Measurements from ENCODE around the gene CD300A. TPM values are rescaled to one million over a fixed set of nuclear protein-coding genes. Genes with fewer than 3 reads are reported as not detected.

Gene CD300A
- total and polyA plus RNA-seq, 2 donors, result 26.7 to 28.0 TPM

- H3K4me3 ChIP-seq (ENCODE audit: low read length in 2 of 2), result no peak overlapping the region
- WGBS, result 68% methylated on average over 3 of the region's 3 CpGs
- peak in 1 of 9 donors; percentile 43 for DNase-seq (ENCODE audit: low read depth in 6 of 9, low spot score in 9 of 9)
- peaks cover 0 to 4% of the 10 kb centered on the region in 2 donors for H3K27me3 ChIP-seq (ENCODE audit: control insufficient read depth in 2 of 2, insufficient read depth in 1 of 2, low read length in 1 of 2)
- H3K27ac ChIP-seq (ENCODE audit: low read depth in 1 of 2, low read length in 1 of 2), result peak overlapping the region; percentile 8 to 13
- H3K36me3 ChIP-seq (ENCODE audit: control insufficient read depth in 2 of 2, insufficient read depth in 2 of 2, low read length in 1 of 2), result peaks cover 10 to 18% of the 10 kb centered on the region in 2 donors
- peaks cover 36 to 62% of the 10 kb centered on the region in 2 donors for H3K4me1 ChIP-seq (ENCODE audit: control insufficient read depth in 2 of 2, insufficient read depth in 2 of 2, low read length in 2 of 2)
- peaks cover 3 to 23% of the 10 kb centered on the region in 2 donors for H3K9me3 ChIP-seq (ENCODE audit: control insufficient read depth in 2 of 2, insufficient read depth in 1 of 2, low read length in 1 of 2)
Measured at GRCh38 chr17:74471341-74471740, 4.9 kb downstream of the CD300A start.

GRCh38 chr17:74472890-74473289, 6.5 kb downstream of the CD300A start:
- H3K9me3 ChIP-seq (ENCODE audit: control insufficient read depth in 2 of 2, insufficient read depth in 1 of 2, low read length in 1 of 2), result peaks cover 3 to 27% of the 10 kb centered on the region in 2 donors
- DNase-seq (ENCODE audit: low read depth in 6 of 9, low spot score in 9 of 9), result peak in 1 of 9 donors; percentile 31
- 76% methylated on average over 4 of the region's 4 CpGs for WGBS
- peak overlapping the region in 1 of 2 donors; percentile 90 for H3K27ac ChIP-seq (ENCODE audit: low read depth in 1 of 2, low read length in 1 of 2)
- H3K27me3 ChIP-seq (ENCODE audit: control insufficient read depth in 2 of 2, insufficient read depth in 1 of 2, low read length in 1 of 2), result no peaks in the 10 kb centered on the region
- peaks cover 10 to 24% of the 10 kb centered on the region in 2 donors for H3K36me3 ChIP-seq (ENCODE audit: control insufficient read depth in 2 of 2, insufficient read depth in 2 of 2, low read length in 1 of 2)
- peaks cover 35 to 58% of the 10 kb centered on the region in 2 donors for H3K4me1 ChIP-seq (ENCODE audit: control insufficient read depth in 2 of 2, insufficient read depth in 2 of 2, low read length in 2 of 2)
- no peak overlapping the region for H3K4me3 ChIP-seq (ENCODE audit: low read length in 2 of 2)

GRCh38 chr17:74473294-74473693, 6.9 kb downstream of the CD300A start:
- Histone ChIP-seq H3K27me3 (ENCODE audit: control insufficient read depth in 2 of 2, insufficient read depth in 1 of 2, low read length in 1 of 2) (no peaks in the 10 kb centered on the region), H3K36me3 (ENCODE audit: control insufficient read depth in 2 of 2, insufficient read depth in 2 of 2, low read length in 1 of 2) (peaks cover 10 to 25% of the 10 kb centered on the region in 2 donors), H3K4me1 (ENCODE audit: control insufficient read depth in 2 of 2, insufficient read depth in 2 of 2, low read length in 2 of 2) (peaks cover 39 to 59% of the 10 kb centered on the region in 2 donors), H3K4me3 (ENCODE audit: low read length in 2 of 2) (no peak overlapping the region), H3K27ac (ENCODE audit: low read depth in 1 of 2, low read length in 1 of 2) (peak overlapping the region; percentile 5 to 90), H3K9me3 (ENCODE audit: control insufficient read depth in 2 of 2, insufficient read depth in 1 of 2, low read length in 1 of 2) (peaks cover 3 to 31% of the 10 kb centered on the region in 2 donors)
- WGBS, result 98% methylated on average over 8 of the region's 8 CpGs
- DNase-seq (ENCODE audit: low read depth in 6 of 9, low spot score in 9 of 9), result peak in 1 of 9 donors; percentile 22

- WGBS, result 28% methylated on average over 9 of the region's 9 CpGs
- H3K4me1 ChIP-seq (ENCODE audit: control insufficient read depth in 2 of 2, insufficient read depth in 2 of 2, low read length in 2 of 2), result peaks cover 49 to 63% of the 10 kb centered on the region in 2 donors
- H3K4me3 ChIP-seq (ENCODE audit: low read length in 2 of 2), result no peak overlapping the region
- no peaks in the 10 kb centered on the region for H3K27me3 ChIP-seq (ENCODE audit: control insufficient read depth in 2 of 2, insufficient read depth in 1 of 2, low read length in 1 of 2)
- peak overlapping the region; percentile 77 to 90 for H3K27ac ChIP-seq (ENCODE audit: low read depth in 1 of 2, low read length in 1 of 2)
- DNase-seq (ENCODE audit: low read depth in 6 of 9, low spot score in 9 of 9), result peak in 6 of 9 donors; percentile 66 to 92 (median 82)
- peaks cover 3 to 33% of the 10 kb centered on the region in 2 donors for H3K9me3 ChIP-seq (ENCODE audit: control insufficient read depth in 2 of 2, insufficient read depth in 1 of 2, low read length in 1 of 2)
- peaks cover 10 to 25% of the 10 kb centered on the region in 2 donors for H3K36me3 ChIP-seq (ENCODE audit: control insufficient read depth in 2 of 2, insufficient read depth in 2 of 2, low read length in 1 of 2)
Measured at GRCh38 chr17:74474043-74474792, 7.8 kb downstream of the CD300A start.

- peaks cover 57 to 68% of the 10 kb centered on the region in 2 donors for H3K4me1 ChIP-seq (ENCODE audit: control insufficient read depth in 2 of 2, insufficient read depth in 2 of 2, low read length in 2 of 2)
- no peak overlapping the region for H3K4me3 ChIP-seq (ENCODE audit: low read length in 2 of 2)
- no peak overlapping the region for H3K27ac ChIP-seq (ENCODE audit: low read depth in 1 of 2, low read length in 1 of 2)
- WGBS, result 99% methylated on average over 4 of the region's 4 CpGs
- H3K36me3 ChIP-seq (ENCODE audit: control insufficient read depth in 2 of 2, insufficient read depth in 2 of 2, low read length in 1 of 2), result peaks cover 10 to 30% of the 10 kb centered on the region in 2 donors
- peaks cover 3 to 34% of the 10 kb centered on the region in 2 donors for H3K9me3 ChIP-seq (ENCODE audit: control insufficient read depth in 2 of 2, insufficient read depth in 1 of 2, low read length in 1 of 2)
- no peaks in the 10 kb centered on the region for H3K27me3 ChIP-seq (ENCODE audit: control insufficient read depth in 2 of 2, insufficient read depth in 1 of 2, low read length in 1 of 2)
- DNase-seq (ENCODE audit: low read depth in 6 of 9, low spot score in 9 of 9), result no peak
Measured at GRCh38 chr17:74475189-74475588, 8.8 kb downstream of the CD300A start.

GRCh38 chr17:74477411-74477810, 11.0 kb downstream of the CD300A start:
- H3K27ac ChIP-seq (ENCODE audit: low read depth in 1 of 2, low read length in 1 of 2), result peak overlapping the region in 1 of 2 donors; percentile 27
- 95% methylated on average over 4 of the region's 4 CpGs for WGBS
- H3K4me3 ChIP-seq (ENCODE audit: low read length in 2 of 2), result no peak overlapping the region
- peaks cover 51 to 63% of the 10 kb centered on the region in 2 donors for H3K4me1 ChIP-seq (ENCODE audit: control insufficient read depth in 2 of 2, insufficient read depth in 2 of 2, low read length in 2 of 2)
- H3K9me3 ChIP-seq (ENCODE audit: control insufficient read depth in 2 of 2, insufficient read depth in 1 of 2, low read length in 1 of 2), result peaks cover 3 to 34% of the 10 kb centered on the region in 2 donors
- no peak for DNase-seq (ENCODE audit: low read depth in 6 of 9, low spot score in 9 of 9)
- no peaks in the 10 kb centered on the region for H3K27me3 ChIP-seq (ENCODE audit: control insufficient read depth in 2 of 2, insufficient read depth in 1 of 2, low read length in 1 of 2)
- peaks cover 10 to 38% of the 10 kb centered on the region in 2 donors for H3K36me3 ChIP-seq (ENCODE audit: control insufficient read depth in 2 of 2, insufficient read depth in 2 of 2, low read length in 1 of 2)

GRCh38 chr17:74478420-74479100, 12.1 kb downstream of the CD300A start:
- H3K9me3 ChIP-seq (ENCODE audit: control insufficient read depth in 2 of 2, insufficient read depth in 1 of 2, low read length in 1 of 2), result peaks cover 3 to 34% of the 10 kb centered on the region in 2 donors
- peak in 5 of 9 donors; percentile 73 to 87 (median 78) for DNase-seq (ENCODE audit: low read depth in 6 of 9, low spot score in 9 of 9)
- H3K27ac ChIP-seq (ENCODE audit: low read depth in 1 of 2, low read length in 1 of 2), result peak overlapping the region; percentile 75 to 85
- no peaks in the 10 kb centered on the region for H3K27me3 ChIP-seq (ENCODE audit: control insufficient read depth in 2 of 2, insufficient read depth in 1 of 2, low read length in 1 of 2)
- H3K36me3 ChIP-seq (ENCODE audit: control insufficient read depth in 2 of 2, insufficient read depth in 2 of 2, low read length in 1 of 2), result peaks cover 10 to 38% of the 10 kb centered on the region in 2 donors
- no peak overlapping the region for H3K4me3 ChIP-seq (ENCODE audit: low read length in 2 of 2)
- WGBS, result 10% methylated on average over 6 of the region's 6 CpGs
- H3K4me1 ChIP-seq (ENCODE audit: control insufficient read depth in 2 of 2, insufficient read depth in 2 of 2, low read length in 2 of 2), result peaks cover 41 to 51% of the 10 kb centered on the region in 2 donors

- Histone ChIP-seq H3K4me3 (ENCODE audit: low read length in 2 of 2) (no peak overlapping the region), H3K9me3 (ENCODE audit: control insufficient read depth in 2 of 2, insufficient read depth in 1 of 2, low read length in 1 of 2) (peaks cover 3 to 21% of the 10 kb centered on the region in 2 donors), H3K4me1 (ENCODE audit: control insufficient read depth in 2 of 2, insufficient read depth in 2 of 2, low read length in 2 of 2) (peaks cover 29 to 50% of the 10 kb centered on the region in 2 donors), H3K36me3 (ENCODE audit: control insufficient read depth in 2 of 2, insufficient read depth in 2 of 2, low read length in 1 of 2) (peaks cover 9 to 28% of the 10 kb centered on the region in 2 donors), H3K27ac (ENCODE audit: low read depth in 1 of 2, low read length in 1 of 2) (peak overlapping the region in 1 of 2 donors; percentile 4), H3K27me3 (ENCODE audit: control insufficient read depth in 2 of 2, insufficient read depth in 1 of 2, low read length in 1 of 2) (no peaks in the 10 kb centered on the region)
- no peak for DNase-seq (ENCODE audit: low read depth in 6 of 9, low spot score in 9 of 9)
- 59% methylated on average over 8 of the region's 8 CpGs for WGBS
Measured at GRCh38 chr17:74480290-74480689, 13.9 kb downstream of the CD300A start.

GRCh38 chr17:74481621-74482020, 15.2 kb downstream of the CD300A start:
- H3K27ac ChIP-seq (ENCODE audit: low read depth in 1 of 2, low read length in 1 of 2), result no peak overlapping the region
- DNase-seq (ENCODE audit: low read depth in 6 of 9, low spot score in 9 of 9), result no peak

More at GRCh38 chr17:74481621-74482020, 15.2 kb downstream of the CD300A start:
- Histone ChIP-seq H3K4me1 (ENCODE audit: control insufficient read depth in 2 of 2, insufficient read depth in 2 of 2, low read length in 2 of 2) (peaks cover 29 to 50% of the 10 kb centered on the region in 2 donors), H3K27me3 (ENCODE audit: control insufficient read depth in 2 of 2, insufficient read depth in 1 of 2, low read length in 1 of 2) (no peaks in the 10 kb centered on the region), H3K4me3 (ENCODE audit: low read length in 2 of 2) (no peak overlapping the region), H3K9me3 (ENCODE audit: control insufficient read depth in 2 of 2, insufficient read depth in 1 of 2, low read length in 1 of 2) (peaks cover 0 to 8% of the 10 kb centered on the region in 2 donors), H3K36me3 (ENCODE audit: control insufficient read depth in 2 of 2, insufficient read depth in 2 of 2, low read length in 1 of 2) (peaks cover 10 to 18% of the 10 kb centered on the region in 2 donors)
- 97% methylated on average over 7 of the region's 7 CpGs for WGBS
